ENCODE measurements around the gene LITAF. TPM values are rescaled to one million over a fixed set of nuclear protein-coding genes. Genes with fewer than 3 reads are reported as not detected.
A peak's percentile ranks its signal among the peaks of the same experiment; 100 is the strongest.
"Not testable (repeated sequence)": the region's sequence is repeated elsewhere in the genome, so short reads cannot be mapped to it uniquely, and the experiment has no call there.

LITAF gene
- total RNA-seq, 1 donor: 96.7 TPM

- no peak for DNase-seq (ENCODE audit: low read depth)
- H3K4me3 ChIP-seq (ENCODE audit: low read depth, low read length): no peak overlapping the region
- TF ChIP-seq, protein P1, sequence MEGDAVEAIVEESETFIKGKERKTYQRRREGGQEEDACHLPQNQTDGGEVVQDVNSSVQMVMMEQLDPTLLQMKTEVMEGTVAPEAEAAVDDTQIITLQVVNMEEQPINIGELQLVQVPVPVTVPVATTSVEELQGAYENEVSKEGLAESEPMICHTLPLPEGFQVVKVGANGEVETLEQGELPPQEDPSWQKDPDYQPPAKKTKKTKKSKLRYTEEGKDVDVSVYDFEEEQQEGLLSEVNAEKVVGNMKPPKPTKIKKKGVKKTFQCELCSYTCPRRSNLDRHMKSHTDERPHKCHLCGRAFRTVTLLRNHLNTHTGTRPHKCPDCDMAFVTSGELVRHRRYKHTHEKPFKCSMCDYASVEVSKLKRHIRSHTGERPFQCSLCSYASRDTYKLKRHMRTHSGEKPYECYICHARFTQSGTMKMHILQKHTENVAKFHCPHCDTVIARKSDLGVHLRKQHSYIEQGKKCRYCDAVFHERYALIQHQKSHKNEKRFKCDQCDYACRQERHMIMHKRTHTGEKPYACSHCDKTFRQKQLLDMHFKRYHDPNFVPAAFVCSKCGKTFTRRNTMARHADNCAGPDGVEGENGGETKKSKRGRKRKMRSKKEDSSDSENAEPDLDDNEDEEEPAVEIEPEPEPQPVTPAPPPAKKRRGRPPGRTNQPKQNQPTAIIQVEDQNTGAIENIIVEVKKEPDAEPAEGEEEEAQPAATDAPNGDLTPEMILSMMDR (IDR thresholded peaks at IDR 0.05; ENCODE audit: insufficient read depth, low read depth, low read length): no peak
Measured at GRCh38 chr16:11563493-11564040, 23.2 kb downstream of the LITAF start.

DNA sequence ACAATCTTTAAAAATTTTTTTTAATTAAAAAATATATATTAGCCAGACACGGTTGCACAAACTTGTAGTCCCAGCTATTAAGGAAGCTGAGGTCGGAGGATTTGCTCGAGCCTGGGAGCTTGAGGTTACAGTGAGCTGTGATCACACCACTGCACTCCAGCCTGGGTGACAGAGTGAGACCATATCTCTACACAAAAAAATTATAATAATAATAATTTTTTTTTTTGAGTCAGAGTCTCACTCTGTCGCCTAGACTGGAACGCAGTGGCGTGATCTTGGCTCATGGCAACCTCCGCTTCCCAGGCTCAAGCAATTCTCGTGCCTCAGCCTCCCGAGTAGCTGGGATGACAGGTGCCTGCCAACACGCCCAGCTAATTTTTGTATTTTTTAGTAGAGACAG is 23.8 kb downstream of the LITAF start:
- H3K4me3 ChIP-seq (ENCODE audit: low read depth, low read length): no peak overlapping the region
- DNase-seq (ENCODE audit: low read depth): no peak
- TF ChIP-seq, protein P1 (IDR thresholded peaks at IDR 0.05; ENCODE audit: insufficient read depth, low read depth, low read length): no peak

DNA sequence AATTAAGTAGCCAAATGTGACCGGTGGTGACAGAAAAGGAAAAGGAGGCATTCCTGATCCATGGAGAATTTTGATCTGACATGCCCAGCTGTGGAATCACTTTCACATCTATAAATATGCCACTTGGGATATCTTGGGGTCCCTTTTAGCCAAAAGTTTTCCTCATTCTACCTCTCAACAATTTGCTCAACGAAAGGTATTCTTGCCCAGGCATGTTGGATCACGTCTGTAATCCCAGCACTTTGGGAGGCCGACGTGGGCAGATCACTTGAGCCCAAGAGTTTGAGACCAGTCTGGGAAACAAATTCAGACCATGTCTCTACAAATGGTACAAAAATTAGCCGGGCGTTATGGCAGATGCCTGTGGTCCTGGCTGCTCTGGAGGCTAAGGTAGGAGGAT is 24.3 kb downstream of the LITAF start:
- DNase-seq (ENCODE audit: low read depth): no peak
- TF ChIP-seq, protein P1 (IDR thresholded peaks at IDR 0.05; ENCODE audit: insufficient read depth, low read depth, low read length): no peak
- H3K4me3 ChIP-seq (ENCODE audit: low read depth, low read length): no peak overlapping the region

DNA sequence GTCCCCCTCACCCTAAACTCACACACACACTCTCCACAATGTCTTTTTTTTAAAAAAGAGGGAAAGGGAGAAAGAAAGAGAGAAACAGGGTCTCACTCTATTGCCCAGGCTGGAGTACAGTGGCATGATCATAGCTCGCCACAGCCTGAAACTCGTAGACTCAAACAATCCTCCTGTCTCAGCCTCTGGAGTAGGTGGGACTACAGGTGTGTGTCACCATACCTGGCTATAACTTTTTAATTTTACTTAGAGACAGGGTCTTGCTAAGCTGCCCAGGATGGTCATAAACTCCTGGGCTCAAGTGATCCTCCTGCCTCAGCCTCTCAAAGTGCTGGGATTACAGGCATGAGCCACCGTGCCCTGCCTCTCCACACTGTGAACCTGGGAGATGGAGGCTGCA is 24.9 kb downstream of the LITAF start:
- TF ChIP-seq, protein P1 (IDR thresholded peaks at IDR 0.05; ENCODE audit: insufficient read depth, low read depth, low read length): no peak
- no peak for DNase-seq (ENCODE audit: low read depth)
- no peak overlapping the region for H3K4me3 ChIP-seq (ENCODE audit: low read depth, low read length)

- DNase-seq (ENCODE audit: low read depth): peak; percentile 70
- TF ChIP-seq, protein P1 (IDR thresholded peaks at IDR 0.05; ENCODE audit: insufficient read depth, low read depth, low read length): no peak
- H3K4me3 ChIP-seq (ENCODE audit: low read depth, low read length): no peak overlapping the region
Measured at GRCh38 chr16:11561454-11561805, 25.3 kb downstream of the LITAF start.

DNA sequence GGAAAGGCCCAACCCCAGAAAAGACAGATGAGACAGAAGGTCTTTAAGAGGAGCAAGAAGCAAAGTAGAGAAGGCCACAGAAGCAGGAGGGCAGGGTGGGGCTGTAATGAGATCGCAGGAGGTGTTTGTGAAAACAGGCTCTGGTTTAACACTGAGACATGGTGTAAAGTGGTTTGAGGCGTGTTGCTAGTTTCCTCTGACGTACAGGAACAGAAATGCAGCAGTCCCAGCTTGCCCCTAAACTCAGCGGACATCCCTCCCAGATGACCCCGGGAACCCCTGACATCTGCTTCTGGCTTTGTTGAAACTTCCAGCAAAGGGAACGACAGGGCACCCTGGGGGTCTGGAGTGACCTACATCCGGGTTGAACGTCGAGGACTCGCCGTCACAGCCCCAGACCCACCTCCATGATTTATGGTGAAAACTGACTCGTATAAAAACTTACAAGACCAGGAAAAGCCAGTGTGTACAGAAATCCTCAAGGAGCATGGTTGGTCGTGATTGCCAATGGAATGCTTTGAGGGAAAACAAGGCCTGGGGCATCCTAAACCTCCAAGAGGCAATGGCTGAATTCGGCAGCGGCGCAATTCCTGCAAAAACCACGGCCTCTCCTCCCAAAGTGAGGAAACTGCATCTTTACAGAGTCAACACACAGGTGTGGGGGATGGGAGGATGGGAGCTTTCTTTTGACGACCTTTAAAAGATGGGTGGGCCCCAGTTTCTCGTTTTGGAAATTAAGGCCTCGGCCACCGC is 25.8 kb downstream of the LITAF start:
- H3K4me3 ChIP-seq (ENCODE audit: low read depth, low read length): no peak overlapping the region
- DNase-seq (ENCODE audit: low read depth): peak; percentile 95
- TF ChIP-seq, protein P1 (IDR thresholded peaks at IDR 0.05; ENCODE audit: insufficient read depth, low read depth, low read length): no peak

GRCh38 chr16:11558308-11558823 is 28.4 kb downstream of the LITAF start:
- not testable (repeated sequence) for H3K4me3 ChIP-seq (ENCODE audit: low read depth, low read length); DNase-seq (ENCODE audit: low read depth)

Measured in fibroblast of villous mesenchyme (primary cell).